ENCODE data around the gene ADGRG1. TPM values are rescaled to one million over a fixed set of nuclear protein-coding genes. Genes with fewer than 3 reads are reported as not detected.

ADGRG1 gene
- polyA plus RNA-seq, 1 experiment, result 1.1 TPM

DNA sequence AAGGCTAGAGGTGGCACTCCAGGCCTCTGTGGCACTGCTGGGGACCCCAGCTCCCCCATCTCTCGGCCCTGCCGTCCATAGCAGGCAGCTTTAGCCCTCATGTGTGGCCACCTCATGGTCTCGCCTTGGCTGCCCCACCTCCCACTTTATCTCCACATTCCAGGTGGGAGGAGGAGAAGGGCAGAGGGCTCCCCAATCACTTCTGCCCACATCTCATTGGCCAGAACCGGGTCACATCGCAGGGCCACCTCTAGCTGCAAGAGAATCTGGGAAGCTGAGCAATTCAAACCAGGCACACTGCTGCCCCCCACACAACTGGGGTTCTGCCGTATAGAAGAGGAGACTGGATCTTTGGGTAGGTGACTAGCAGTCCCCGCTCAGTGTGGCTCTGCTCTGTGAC lies 67.8 kb downstream of the ADGRG1 start:
- ChIA-PET CTCF (no interaction called here), POLR2A (no interaction called here)
- no peak for DNase-seq (ENCODE audit: low read depth)
- Histone ChIP-seq H3K4me3 (ENCODE audit: low read depth, low read length) (no peak overlapping the region), H3K36me3 (ENCODE audit: control insufficient read depth, insufficient read depth, low read length) (no peaks in the 10 kb centered on the region), H3K27me3 (ENCODE audit: control insufficient read depth, insufficient read depth, low read length) (peaks cover 7% of the 10 kb centered on the region)
- TF ChIP-seq, protein P1, sequence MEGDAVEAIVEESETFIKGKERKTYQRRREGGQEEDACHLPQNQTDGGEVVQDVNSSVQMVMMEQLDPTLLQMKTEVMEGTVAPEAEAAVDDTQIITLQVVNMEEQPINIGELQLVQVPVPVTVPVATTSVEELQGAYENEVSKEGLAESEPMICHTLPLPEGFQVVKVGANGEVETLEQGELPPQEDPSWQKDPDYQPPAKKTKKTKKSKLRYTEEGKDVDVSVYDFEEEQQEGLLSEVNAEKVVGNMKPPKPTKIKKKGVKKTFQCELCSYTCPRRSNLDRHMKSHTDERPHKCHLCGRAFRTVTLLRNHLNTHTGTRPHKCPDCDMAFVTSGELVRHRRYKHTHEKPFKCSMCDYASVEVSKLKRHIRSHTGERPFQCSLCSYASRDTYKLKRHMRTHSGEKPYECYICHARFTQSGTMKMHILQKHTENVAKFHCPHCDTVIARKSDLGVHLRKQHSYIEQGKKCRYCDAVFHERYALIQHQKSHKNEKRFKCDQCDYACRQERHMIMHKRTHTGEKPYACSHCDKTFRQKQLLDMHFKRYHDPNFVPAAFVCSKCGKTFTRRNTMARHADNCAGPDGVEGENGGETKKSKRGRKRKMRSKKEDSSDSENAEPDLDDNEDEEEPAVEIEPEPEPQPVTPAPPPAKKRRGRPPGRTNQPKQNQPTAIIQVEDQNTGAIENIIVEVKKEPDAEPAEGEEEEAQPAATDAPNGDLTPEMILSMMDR (IDR thresholded peaks at IDR 0.05; ENCODE audit: insufficient read depth, low read depth, low read length), result no peak

DNA sequence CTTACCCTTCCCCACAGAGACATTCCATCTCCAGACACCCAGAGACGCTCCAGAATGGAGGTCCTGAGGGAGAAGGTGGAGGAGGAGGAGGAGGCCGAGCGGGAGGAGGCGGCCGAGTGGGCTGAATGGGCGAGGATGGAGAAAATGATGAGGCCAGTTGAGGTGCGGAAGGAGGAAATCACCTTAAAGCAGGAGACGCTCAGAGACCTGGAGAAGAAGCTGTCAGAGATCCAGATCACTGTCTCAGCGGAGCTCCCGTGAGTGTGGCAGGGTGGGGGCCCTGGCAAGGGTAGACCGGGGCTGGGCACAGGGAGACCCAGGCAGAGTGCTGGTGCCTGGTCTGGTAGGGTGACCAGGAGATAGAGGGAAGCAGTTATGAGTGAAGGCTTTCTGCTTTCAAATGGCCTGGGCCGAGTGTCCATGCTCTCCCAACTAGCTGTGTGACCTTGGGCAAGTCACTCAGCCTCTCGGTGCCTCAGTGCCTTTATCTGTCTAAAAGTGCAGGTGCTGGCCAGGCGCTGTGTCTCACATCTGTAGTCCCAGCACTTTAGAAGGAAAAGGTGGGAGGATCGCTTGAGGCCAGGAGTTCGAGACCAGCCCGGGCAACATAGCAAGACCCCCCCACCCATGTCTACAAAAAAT lies 69.6 kb downstream of the ADGRG1 start:
- Histone ChIP-seq H3K36me3 (ENCODE audit: control insufficient read depth, insufficient read depth, low read length) (no peaks in the 10 kb centered on the region), H3K4me3 (ENCODE audit: low read depth, low read length) (no peak overlapping the region), H3K27me3 (ENCODE audit: control insufficient read depth, insufficient read depth, low read length) (peaks cover 7% of the 10 kb centered on the region)
- TF ChIP-seq, protein P1 (IDR thresholded peaks at IDR 0.05; ENCODE audit: insufficient read depth, low read depth, low read length), result no peak
- no peak for DNase-seq (ENCODE audit: low read depth)
- ChIA-PET POLR2A (no interaction called here), CTCF (interaction anchor here (1.2 kb wide), 1 partner anchor 50 kb away, joined by 3 read pairs; no protein-coding TSS in a partner anchor)

DNA sequence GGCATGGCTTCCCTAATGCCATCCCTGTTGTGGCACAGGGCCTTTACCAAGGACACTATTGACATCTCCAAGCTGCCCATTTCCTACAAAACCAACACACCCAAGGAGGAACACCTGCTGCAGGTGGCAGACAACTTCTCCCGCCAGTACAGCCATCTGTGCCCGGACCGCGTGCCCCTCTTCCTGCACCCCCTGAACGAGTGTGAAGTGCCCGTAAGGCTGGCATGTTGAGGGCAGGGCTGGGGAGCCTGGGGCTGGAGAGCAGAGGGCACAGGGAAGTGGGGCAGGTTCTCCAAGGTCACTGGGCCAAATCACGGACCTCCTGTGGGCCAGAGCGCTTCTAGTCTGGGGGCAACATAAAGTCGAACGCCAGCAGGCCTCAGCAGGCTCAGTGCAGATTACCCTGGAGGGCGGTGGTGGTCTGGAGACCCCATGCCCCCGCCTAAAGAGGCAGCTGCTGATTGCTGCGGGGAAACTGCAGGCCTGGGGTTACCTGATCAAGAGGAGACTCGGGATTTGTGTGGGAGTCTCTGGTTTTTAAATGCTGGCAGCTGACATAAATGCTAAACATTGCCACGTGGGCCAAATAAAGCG lies 70.5 kb downstream of the ADGRG1 start:
- Histone ChIP-seq H3K4me3 (ENCODE audit: low read depth, low read length) (no peak overlapping the region), H3K27me3 (ENCODE audit: control insufficient read depth, insufficient read depth, low read length) (peaks cover 7% of the 10 kb centered on the region), H3K36me3 (ENCODE audit: control insufficient read depth, insufficient read depth, low read length) (no peaks in the 10 kb centered on the region)
- POLR2A ChIA-PET, result no interaction called here
- DNase-seq (ENCODE audit: low read depth), result no peak
- CTCF ChIA-PET, result interaction anchor here (1.2 kb wide), 1 partner anchor 50 kb away, joined by 3 read pairs; no protein-coding TSS in a partner anchor
- TF ChIP-seq, protein P1 (IDR thresholded peaks at IDR 0.05; ENCODE audit: insufficient read depth, low read depth, low read length), result no peak

DNA sequence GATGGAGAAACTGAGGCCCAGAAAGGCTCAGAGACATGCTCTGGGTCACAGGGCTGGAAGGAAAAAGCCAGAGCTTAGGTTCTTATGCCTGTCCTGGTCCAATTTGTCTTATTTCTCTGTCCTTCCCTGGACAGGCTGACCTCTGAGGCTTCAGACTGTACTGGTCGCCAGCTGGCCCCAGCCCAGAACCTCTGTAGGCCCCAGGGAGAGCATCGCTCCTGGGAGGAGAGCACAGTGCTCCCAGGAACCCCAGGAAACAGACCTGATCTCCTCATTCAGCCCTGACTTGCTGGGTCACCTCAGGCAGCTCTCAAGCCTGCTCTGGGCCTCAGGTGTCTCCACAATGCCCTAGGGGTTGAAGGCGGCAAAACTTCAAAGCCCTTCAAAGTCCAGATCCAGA lies 71.1 kb downstream of the ADGRG1 start:
- H3K36me3 ChIP-seq (ENCODE audit: control insufficient read depth, insufficient read depth, low read length), result no peaks in the 10 kb centered on the region
- ChIA-PET POLR2A (no interaction called here), CTCF (interaction anchor here (1.2 kb wide), 1 partner anchor 51 kb away, joined by 3 read pairs; no protein-coding TSS in a partner anchor)
- DNase-seq (ENCODE audit: low read depth), result no peak
- H3K4me3 ChIP-seq (ENCODE audit: low read depth, low read length), result no peak overlapping the region
- TF ChIP-seq, protein P1 (IDR thresholded peaks at IDR 0.05; ENCODE audit: insufficient read depth, low read depth, low read length), result no peak
- peaks cover 9% of the 10 kb centered on the region for H3K27me3 ChIP-seq (ENCODE audit: control insufficient read depth, insufficient read depth, low read length)

DNA sequence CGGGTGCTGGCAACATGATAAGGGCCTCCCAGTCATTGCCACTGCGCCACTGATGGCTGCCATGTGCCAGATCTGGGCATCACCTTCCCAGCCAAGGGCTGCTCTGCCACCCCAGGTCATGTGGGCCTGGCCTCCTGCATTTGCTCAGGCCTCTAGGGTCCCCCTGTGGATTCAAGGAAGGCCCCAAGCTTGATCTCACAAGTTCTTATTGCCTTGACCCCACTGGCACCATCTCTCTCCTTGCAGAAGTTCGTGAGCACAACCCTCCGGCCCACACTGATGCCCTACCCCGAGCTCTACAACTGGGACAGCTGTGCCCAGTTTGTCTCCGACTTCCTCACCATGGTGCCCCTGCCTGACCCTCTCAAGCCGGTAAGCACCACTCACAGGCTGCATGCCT lies 71.5 kb downstream of the ADGRG1 start:
- Histone ChIP-seq H3K36me3 (ENCODE audit: control insufficient read depth, insufficient read depth, low read length) (no peaks in the 10 kb centered on the region), H3K27me3 (ENCODE audit: control insufficient read depth, insufficient read depth, low read length) (peaks cover 10% of the 10 kb centered on the region), H3K4me3 (ENCODE audit: low read depth, low read length) (no peak overlapping the region)
- ChIA-PET POLR2A (no interaction called here), CTCF (no interaction called here)
- TF ChIP-seq, protein P1 (IDR thresholded peaks at IDR 0.05; ENCODE audit: insufficient read depth, low read depth, low read length), result no peak
- no peak for DNase-seq (ENCODE audit: low read depth)

Measured in BJ (cell line).